K562 treated with DMSO at 1 percent for 4 hours (cell line): ENCODE data around the gene CES5A. TPM values are rescaled to one million over a fixed set of nuclear protein-coding genes. Genes with fewer than 3 reads are reported as not detected.

Source experiments
- total RNA-seq: library from RNA; unstranded; fragments of 300-600 nt; gene quantifications from 2 replicates; pipeline ENCODE4 v1.2.3, GENCODE V29; 2022; ENCODE audit not compliant: insufficient read depth

The CES5A gene
- total RNA-seq, result 1.3 and 2.2 TPM in 2 replicates

GRCh38 chr16:55875273-55875672 lies at the start of gene CES5A:
Gene CES5A (minus strand): TSS chr16:55875373. CDS start chr16:55875221, 152 bp downstream.

GRCh38 chr16:55832773-55833691 lies 42.1 kb downstream of the CES5A start, which contains the start of gene CES1:
Gene CES1 (minus strand): TSS chr16:55833096. CDS start chr16:55833055, 41 bp downstream.

Other genes starting within 250 kb of the CES5A start
- not detected in 2 replicates for gene SLC6A2, start 219.4 kb downstream of the CES5A start, total RNA-seq
- gene CES1, start 42.3 kb downstream of the CES5A start, total RNA-seq, result 2.2 TPM in 1 of 2 replicates, not detected in the other